Head of caudate nucleus (tissue), 42 donors: Measurements from ENCODE around the gene PRXL2C.
"Not testable (repeated sequence)": the region's sequence is repeated elsewhere in the genome, so short reads cannot be mapped to it uniquely, and the experiment has no call there.

ENCODE experiments used
- DNase-seq, 42 donors: peaks; one replicate each; pipeline versions ENCODE4 v3.0.0 to v3.0.0-alpha.2; 2020 to 2021; ENCODE audit warnings: mixed read lengths in 7 of 42
- intact Hi-C: fragments of 100-400 bp; cut with DNase I; formaldehyde crosslinking; loops from one replicate; pipeline ENCODE4 v1.15.0; 2022

PRXL2C gene

GRCh38 chr9:96617439-96618185 lies 37.5 kb downstream of the PRXL2C start:
- intact Hi-C loops: loop anchor here (2.0 to 5.0 kb wide), 3 partner anchors 50 to 167 kb away; partner anchors contain the start of gene HABP4
- DNase-seq: peak in 36 of 42 donors; percentile 19 to 74 (median 47)

GRCh38 chr9:96616817-96617438 lies 38.2 kb downstream of the PRXL2C start:
- intact Hi-C loops: loop anchor here (5.0 kb wide), 2 partner anchors 50 to 115 kb away; no protein-coding TSS in a partner anchor
- DNase-seq: no peak

- no peak for DNase-seq
- intact Hi-C loops: loop anchor here (5.0 kb wide), 2 partner anchors 48 to 113 kb away; no protein-coding TSS in a partner anchor
Observed at GRCh38 chr9:96615411-96615810, 39.7 kb downstream of the PRXL2C start.

- intact Hi-C loops: loop anchor here (5.0 kb wide), 2 partner anchors 47 to 112 kb away; no protein-coding TSS in a partner anchor
- not testable (repeated sequence) for DNase-seq
Observed at GRCh38 chr9:96614664-96615063, 40.5 kb downstream of the PRXL2C start.

- peak in 3 of 42 donors; percentile 11 to 35 (median 25) for DNase-seq
- intact Hi-C loops: no loop called here
Observed at GRCh38 chr9:96612966-96613589, 42.0 kb downstream of the PRXL2C start.

GRCh38 chr9:96612105-96612965 lies 42.8 kb downstream of the PRXL2C start:
- DNase-seq: peak; percentile 65 to 96 (median 87)
- intact Hi-C loops: no loop called here

GRCh38 chr9:96611302-96611701 lies 43.8 kb downstream of the PRXL2C start:
- DNase-seq: no peak
- intact Hi-C loops: no loop called here

- intact Hi-C loops: no loop called here
- DNase-seq: no peak
Observed at GRCh38 chr9:96609732-96610131, 45.4 kb downstream of the PRXL2C start.

- DNase-seq: peak in 1 of 42 donors; percentile 16
- intact Hi-C loops: no loop called here
Observed at GRCh38 chr9:96607971-96608370, 47.1 kb downstream of the PRXL2C start.

- intact Hi-C loops: no loop called here
- no peak for DNase-seq
Observed at GRCh38 chr9:96605328-96605727, 49.8 kb downstream of the PRXL2C start.

GRCh38 chr9:96604004-96604319 lies 51.2 kb downstream of the PRXL2C start:
- intact Hi-C loops: no loop called here
- DNase-seq: peak in 4 of 42 donors; percentile 22 to 60 (median 36)

GRCh38 chr9:96603305-96604003 lies 51.7 kb downstream of the PRXL2C start:
- DNase-seq: no peak
- intact Hi-C loops: no loop called here

- no peak for DNase-seq
- intact Hi-C loops: no loop called here
Observed at GRCh38 chr9:96599298-96599697, 55.8 kb downstream of the PRXL2C start.

- DNase-seq: no peak
- intact Hi-C loops: no loop called here
Observed at GRCh38 chr9:96596601-96597111, 58.5 kb downstream of the PRXL2C start.
